ENCODE results near the gene IGSF9B.

The IGSF9B gene

DNA sequence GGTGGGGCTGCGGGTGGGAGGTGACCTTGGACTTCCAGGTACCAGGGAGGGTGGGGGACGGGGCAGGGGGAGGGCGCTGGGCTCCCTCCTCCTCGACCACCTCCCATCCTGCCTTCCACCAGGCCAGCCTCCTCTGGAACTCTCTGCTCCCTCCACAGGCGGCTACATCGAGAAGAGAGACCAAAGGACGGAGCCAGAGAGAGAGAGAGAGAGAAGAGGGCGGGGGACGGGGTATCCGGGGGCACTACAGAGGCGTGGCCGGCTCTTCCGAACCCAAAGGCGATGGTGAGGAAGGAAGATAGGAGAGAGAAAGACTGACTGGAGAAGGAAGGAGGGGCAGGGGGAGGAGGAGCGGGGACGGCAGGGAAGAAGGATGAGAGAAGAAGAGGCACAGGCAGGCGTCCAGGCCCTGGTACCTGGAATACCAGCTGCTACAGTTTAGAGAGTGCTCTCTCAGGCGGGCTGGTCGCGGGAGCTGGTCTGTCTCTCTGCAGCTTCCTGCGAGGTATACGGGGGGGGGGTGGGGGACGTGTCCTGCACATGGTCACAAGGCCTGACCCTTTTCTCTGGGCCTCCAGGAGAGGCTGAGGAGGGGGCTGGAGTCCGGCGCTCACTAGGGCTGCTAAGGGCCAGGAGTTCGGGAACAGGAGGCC is 38.0 kb downstream of the IGSF9B start:
- DNase-seq = no peak

DNA sequence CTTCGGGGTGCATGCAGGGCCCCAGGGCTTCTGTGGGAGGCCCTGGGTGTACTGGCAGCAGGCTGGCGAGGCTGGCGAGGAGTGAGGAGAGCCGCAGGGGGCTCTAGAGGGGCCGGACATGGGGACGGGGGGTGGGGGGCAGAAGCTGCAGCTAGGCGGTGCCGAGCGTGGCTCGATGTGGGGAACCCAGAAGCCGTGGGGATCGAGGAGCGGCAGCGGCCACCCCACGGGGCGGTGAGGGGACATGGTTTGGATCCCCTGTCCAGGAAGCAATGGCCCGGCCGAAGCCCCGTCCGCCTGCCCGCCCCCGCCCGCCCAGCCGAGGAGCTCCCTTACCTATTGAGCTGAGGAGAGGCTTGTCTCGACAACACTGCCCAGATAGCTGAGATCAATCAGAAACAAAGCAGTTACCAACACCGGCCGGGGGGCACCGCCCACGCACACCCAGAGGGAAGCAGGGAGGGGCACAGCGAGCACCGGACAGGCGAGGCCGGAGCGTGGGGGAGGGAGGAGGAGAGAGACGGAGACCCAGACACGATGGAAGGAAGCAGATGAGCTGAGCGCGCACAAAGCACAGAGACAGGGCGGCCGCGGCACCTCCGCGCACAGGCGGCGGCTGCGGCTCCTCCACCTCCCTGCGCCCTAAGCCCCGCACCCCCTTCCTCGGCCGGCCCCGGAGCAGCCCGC is 38.7 kb downstream of the IGSF9B start:
- DNase-seq = no peak

DNA sequence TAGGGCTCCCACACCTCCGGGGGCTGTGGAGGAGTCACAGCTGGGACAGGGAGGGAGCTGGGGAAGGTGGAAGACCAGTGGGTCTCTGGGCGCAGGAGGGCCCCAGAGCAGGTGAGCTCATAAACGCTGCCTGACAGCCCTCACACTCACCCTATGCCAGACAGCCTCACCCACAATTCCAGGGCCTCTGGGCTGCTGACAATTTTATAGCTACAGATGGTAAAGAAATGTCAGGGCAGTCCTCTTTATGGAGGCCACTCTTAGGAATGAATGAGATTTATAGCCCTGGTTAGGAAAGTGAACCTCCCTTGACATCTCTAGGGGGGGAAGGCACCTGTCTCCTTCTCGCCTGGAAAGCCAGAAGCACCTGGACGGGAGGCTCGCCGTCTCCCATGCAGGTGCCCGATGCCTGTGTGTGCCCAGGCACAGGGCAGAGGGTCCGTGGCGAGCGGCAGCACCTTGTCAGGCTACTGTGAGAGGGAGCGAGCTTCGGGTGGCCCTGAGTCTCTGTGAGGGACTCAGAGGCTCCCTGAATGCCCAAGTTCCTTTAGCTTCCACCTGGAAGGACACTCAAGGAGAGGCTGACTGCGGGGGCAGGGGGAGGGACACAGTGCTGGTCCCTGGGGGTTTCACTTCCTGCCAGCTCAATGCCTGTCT is 39.9 kb downstream of the IGSF9B start:
- DNase-seq = no peak

DNA sequence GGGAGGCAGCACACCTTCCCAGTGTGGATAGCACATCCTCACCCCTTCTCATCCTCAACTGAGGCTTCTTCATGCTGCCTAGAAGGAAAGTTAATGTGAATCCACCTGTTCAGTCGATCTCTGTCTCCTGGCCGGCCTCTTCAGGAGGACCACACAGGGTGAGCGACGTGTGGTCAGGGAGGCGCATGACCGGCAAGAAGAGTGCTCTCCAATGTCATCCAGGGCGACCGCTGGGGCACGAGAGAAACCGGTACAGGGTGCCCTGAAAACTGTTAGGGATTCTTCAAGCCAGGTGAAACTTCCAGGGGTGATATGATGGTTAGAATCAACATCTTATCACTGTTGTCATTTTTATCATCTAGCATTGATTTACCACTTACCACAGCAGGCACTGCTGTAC is 43.0 kb downstream of the IGSF9B start:
- DNase-seq = no peak

DNA sequence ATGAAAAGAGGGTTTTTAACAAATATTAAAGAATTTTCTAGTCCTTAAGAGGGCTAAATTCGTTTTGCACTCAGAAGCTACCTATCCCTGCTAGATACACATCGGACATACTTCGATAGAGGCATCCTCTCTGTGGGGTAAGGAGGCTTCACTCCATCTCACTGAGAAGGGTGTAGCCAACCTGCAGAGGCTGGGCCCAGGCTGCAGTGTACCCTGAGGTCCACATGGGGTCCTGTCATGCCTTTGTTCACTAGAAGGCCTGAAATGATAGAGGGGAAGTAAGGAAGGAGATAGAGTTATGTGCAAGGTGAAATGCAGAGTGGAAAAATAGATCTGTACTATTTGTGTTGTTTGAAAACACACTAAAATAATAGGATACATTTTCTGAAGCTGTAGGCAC is 45.6 kb downstream of the IGSF9B start:
- DNase-seq = no peak

GRCh38 chr11:133910101-133910500 is 46.7 kb downstream of the IGSF9B start:
- DNase-seq = no peak

DNA sequence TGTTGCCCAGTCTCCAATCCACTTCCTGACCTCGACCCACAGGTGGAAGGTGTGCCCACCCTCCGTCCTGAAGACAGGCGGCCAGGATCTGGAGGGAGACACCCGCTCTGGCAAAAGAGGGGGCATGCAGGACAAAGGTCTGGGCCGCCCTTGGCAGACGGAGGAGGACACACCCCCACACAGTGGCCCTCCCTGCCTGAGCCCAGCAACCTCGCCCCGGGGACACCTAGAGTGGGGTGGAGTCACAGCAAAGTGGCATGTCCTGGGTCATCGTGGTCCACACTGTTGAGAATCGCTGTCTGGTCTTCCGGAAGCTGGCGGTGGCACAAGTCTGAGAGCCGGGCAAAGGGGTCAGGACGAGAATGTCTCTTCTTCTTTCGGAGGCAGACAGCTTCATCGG is 47.9 kb downstream of the IGSF9B start:
- no peak for DNase-seq

DNA sequence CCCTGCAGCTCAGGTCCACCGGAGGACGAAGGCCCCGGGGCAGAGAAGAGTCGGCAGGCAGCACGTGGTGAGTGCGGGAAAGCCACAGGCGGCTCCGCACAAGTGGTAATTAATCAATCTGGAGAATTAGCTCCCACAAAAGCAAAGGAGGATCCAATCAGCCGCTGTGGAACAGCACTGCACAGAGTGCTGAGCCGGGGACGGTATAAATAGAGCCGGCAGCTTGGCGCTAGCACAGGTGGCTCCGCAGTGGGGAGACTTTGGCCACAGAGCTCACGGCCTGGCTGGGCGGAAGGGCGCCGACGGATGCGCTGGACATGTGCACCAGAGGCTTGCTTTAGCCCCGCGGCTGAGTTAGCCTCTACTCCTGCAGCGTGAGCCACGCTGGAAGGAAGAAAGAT is 48.9 kb downstream of the IGSF9B start:
- DNase-seq = no peak

DNA sequence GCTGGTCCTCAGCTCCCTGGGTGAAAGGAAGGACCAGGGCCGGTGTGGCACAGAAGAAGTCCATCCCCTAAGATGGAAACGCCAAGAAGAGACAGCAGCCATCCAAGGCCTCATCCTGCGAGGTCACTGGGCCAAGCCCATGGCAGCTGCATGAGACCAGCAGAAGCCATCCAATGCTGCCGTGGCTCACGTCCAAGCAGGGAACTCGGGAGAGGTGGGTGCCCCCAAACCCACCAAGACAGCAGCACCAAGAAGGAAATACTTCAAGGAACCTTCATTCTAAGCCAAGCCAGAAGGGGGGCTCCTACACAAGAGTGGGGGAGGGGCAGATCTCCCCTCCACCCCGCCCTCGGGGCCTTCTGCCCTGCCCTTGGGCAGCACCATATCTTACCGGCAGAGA is 49.6 kb downstream of the IGSF9B start:
- DNase-seq = no peak

DNA sequence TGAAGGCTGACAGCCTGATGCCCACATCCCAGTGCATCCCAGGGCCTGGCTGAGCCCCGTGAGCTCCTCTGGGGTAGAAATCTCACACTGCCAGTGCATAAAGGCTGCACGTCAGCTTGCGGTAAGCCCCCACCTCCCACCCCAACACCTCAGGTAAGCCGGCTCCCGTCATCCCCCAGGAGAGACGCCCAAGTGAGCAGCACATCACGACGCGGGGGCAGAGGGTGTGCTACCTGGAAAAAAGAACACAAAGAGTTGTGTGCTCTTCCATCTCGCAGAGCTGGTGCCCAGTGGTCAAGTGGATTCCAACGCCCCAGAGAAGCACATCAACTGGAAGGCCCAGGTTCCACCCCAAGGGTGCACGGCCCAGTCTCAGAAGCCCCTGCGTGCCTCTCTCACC is 50.0 kb downstream of the IGSF9B start:
- DNase-seq = no peak

DNA sequence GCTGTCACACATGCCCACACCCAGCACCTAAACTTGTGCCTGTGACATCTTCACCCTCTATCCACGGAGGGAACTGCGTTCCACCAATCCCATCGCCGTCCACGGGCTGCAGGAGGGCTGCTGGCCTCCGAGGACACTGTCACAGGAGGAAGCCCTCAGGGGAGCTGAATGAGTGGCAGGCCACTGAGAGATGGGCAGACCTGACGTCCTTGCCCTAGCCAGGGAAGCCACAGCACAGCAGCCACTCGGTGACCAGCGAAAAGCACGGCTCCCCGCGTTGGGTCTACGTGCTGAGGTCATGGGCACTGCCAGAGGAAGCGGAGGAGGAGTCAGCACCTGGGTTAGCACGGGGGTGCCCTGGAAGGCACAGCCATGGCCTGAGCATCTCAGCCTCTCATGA is 50.5 kb downstream of the IGSF9B start:
- no peak for DNase-seq

GRCh38 chr11:133905677-133906156 is 51.1 kb downstream of the IGSF9B start:
- no peak for DNase-seq

GRCh38 chr11:133904818-133905515 is 51.8 kb downstream of the IGSF9B start:
- DNase-seq = no peak

- no peak for DNase-seq
Observed at GRCh38 chr11:133903875-133904817, 52.6 kb downstream of the IGSF9B start.

DNA sequence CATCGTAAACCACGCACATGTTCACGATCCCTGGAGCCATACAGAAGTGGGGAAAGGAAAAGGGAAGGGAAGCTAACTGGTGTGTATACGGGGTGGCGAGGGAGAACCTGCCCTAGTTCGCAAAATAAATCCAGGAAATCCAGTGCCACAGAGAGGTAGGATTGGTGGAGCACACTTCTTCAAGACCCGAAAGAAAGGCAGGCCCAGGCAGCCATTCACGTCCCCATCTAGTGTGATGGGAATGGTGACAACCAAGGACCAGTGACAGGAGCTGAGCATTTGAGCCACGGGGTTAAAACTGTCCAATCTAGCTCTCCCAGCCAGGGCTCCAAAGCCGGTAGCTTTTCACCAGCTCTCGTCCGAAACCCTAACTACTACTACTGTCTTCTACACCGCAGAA is 53.7 kb downstream of the IGSF9B start:
- no peak for DNase-seq

DNA sequence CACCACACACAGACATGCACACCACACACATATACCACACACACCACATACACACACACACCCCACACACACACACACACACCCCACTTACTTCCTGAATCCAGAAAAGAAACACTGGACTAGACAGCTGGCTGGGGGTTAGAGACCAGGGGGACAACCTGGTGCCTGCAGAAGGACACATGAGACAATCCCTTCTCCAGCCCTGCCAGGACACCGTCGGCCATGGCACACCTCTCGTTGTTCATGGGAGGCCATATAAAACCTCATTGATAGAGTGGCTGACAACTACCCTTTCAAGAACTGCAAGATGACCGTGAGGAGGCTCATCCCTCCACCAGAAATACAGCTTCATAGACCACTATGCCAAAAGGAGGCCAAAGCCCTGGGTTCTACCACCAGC is 54.3 kb downstream of the IGSF9B start:
- no peak for DNase-seq

- no peak for DNase-seq
Observed at GRCh38 chr11:133901999-133902398, 54.8 kb downstream of the IGSF9B start.

DNA sequence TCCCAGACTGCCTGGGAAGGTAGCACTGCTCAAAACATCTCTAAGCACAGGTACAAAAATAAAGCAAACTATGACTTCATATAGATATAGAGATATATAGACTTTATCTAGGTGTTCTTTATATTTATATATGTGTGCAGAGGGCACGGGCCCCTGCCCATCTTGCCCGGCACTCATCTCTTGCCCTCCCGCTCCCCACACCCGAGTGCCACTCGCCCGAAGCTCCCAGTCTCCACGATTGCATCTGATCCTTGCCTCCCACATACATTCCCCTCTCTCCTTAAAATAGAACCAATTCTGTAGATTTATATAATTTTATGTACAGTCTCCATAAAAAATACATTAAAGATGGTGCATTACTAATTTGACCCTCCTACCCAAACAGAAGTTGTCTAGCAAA is 55.5 kb downstream of the IGSF9B start:
- DNase-seq = no peak

GRCh38 chr11:133900176-133901105 is 56.3 kb downstream of the IGSF9B start:
- no peak for DNase-seq

GRCh38 chr11:133898770-133899115 is 58.0 kb downstream of the IGSF9B start:
- DNase-seq = no peak

- no peak for DNase-seq
Observed at GRCh38 chr11:133898031-133898769, 58.6 kb downstream of the IGSF9B start.
